ENCODE measurements around the gene SPIRE2. TPM values are rescaled to one million over a fixed set of nuclear protein-coding genes. Genes with fewer than 3 reads are reported as not detected.
"Not testable (repeated sequence)": the region's sequence is repeated elsewhere in the genome, so short reads cannot be mapped to it uniquely, and the experiment has no call there.

The SPIRE2 gene
- total and polyA plus RNA-seq, 2 donors from 2014 or later, result 2.9 to 6.5 TPM

- no peak for TF ChIP-seq CTCF (IDR thresholded peaks at IDR 0.05; ENCODE audit: borderline replicate concordance, extremely low read depth, insufficient read depth)
- peaks cover 0 to 14% (median 4%) of the 10 kb centered on the region in 3 donors for H3K36me3 ChIP-seq (ENCODE audit: control insufficient read depth in 2 of 3, insufficient read depth in 3 of 3, low read length in 3 of 3)
- no peak overlapping the region for H3K27ac ChIP-seq (ENCODE audit: low read depth in 2 of 2, low read length in 2 of 2)
- DNase-seq, result peak in 1 of 5 donors; percentile 69
- no peaks in the 10 kb centered on the region for H3K9me3 ChIP-seq (ENCODE audit: control insufficient read depth in 2 of 3, insufficient read depth in 1 of 3, low read length in 3 of 3)
- H3K4me1 ChIP-seq (ENCODE audit: control insufficient read depth in 2 of 3, insufficient read depth in 2 of 3, low read depth in 1 of 3, low read length in 3 of 3), result peaks cover 0 to 6% (median 0%) of the 10 kb centered on the region in 3 donors
- H3K4me3 ChIP-seq (ENCODE audit: low read length in 3 of 3), result no peak overlapping the region
- no peaks in the 10 kb centered on the region for H3K27me3 ChIP-seq (ENCODE audit: control insufficient read depth, insufficient read depth, low read length)
- no peak overlapping the region for H3K9ac ChIP-seq (ENCODE audit: low read length in 3 of 3)
- no peak for FAIRE-seq
- intact Hi-C loops (cut with DNase I), result no loop called here
These were observed 85.4 kb downstream of the SPIRE2 start for GRCh38 chr16:89913408-89914387.

GRCh38 chr16:89914642-89915285, 86.5 kb downstream of the SPIRE2 start:
- H3K4me1 ChIP-seq (ENCODE audit: control insufficient read depth in 2 of 3, insufficient read depth in 2 of 3, low read depth in 1 of 3, low read length in 3 of 3); H3K27ac ChIP-seq (ENCODE audit: low read depth in 2 of 2, low read length in 2 of 2); FAIRE-seq; intact Hi-C loops (cut with DNase I); H3K9ac ChIP-seq (ENCODE audit: low read length in 3 of 3); H3K4me3 ChIP-seq (ENCODE audit: low read length in 3 of 3); H3K27me3 ChIP-seq (ENCODE audit: control insufficient read depth, insufficient read depth, low read length); H3K36me3 ChIP-seq (ENCODE audit: control insufficient read depth in 2 of 3, insufficient read depth in 3 of 3, low read length in 3 of 3); H3K9me3 ChIP-seq (ENCODE audit: control insufficient read depth in 2 of 3, insufficient read depth in 1 of 3, low read length in 3 of 3); DNase-seq: not testable (repeated sequence)

- no peaks in the 10 kb centered on the region for H3K27me3 ChIP-seq (ENCODE audit: control insufficient read depth, insufficient read depth, low read length)
- no peak for FAIRE-seq
- peak in 1 of 5 donors; percentile 62 for DNase-seq
These were observed 87.3 kb downstream of the SPIRE2 start for GRCh38 chr16:89915303-89916232.

More at GRCh38 chr16:89915303-89916232, 87.3 kb downstream of the SPIRE2 start:
- H3K4me1 ChIP-seq (ENCODE audit: control insufficient read depth in 2 of 3, insufficient read depth in 2 of 3, low read depth in 1 of 3, low read length in 3 of 3), result peaks cover 0 to 7% (median 0%) of the 10 kb centered on the region in 3 donors
- H3K4me3 ChIP-seq (ENCODE audit: low read length in 3 of 3), result no peak overlapping the region
- H3K36me3 ChIP-seq (ENCODE audit: control insufficient read depth in 2 of 3, insufficient read depth in 3 of 3, low read length in 3 of 3), result peaks cover 0 to 5% (median 4%) of the 10 kb centered on the region in 3 donors
- intact Hi-C loops (cut with DNase I), result no loop called here
- no peaks in the 10 kb centered on the region for H3K9me3 ChIP-seq (ENCODE audit: control insufficient read depth in 2 of 3, insufficient read depth in 1 of 3, low read length in 3 of 3)
- no peak for TF ChIP-seq CTCF (IDR thresholded peaks at IDR 0.05; ENCODE audit: borderline replicate concordance, extremely low read depth, insufficient read depth)
- no peak overlapping the region for H3K9ac ChIP-seq (ENCODE audit: low read length in 3 of 3)
- H3K27ac ChIP-seq (ENCODE audit: low read depth in 2 of 2, low read length in 2 of 2), result no peak overlapping the region

Data from kidney (tissue), 14 donors.